ENCODE results near the gene SLA2.

SLA2 gene

GRCh38 chr20:36578356-36579041, 67.5 kb downstream of the SLA2 start:
- TF ChIP-seq SIN3A (IDR thresholded peaks at IDR 0.05; ENCODE audit: borderline replicate concordance, insufficient read depth, low read length) (no peak), FOXP2 (optimal IDR thresholded peaks at IDR 0.05; ENCODE audit: borderline replicate concordance, extremely low read depth, extremely low read length, insufficient read depth) (no peak)

GRCh38 chr20:36576081-36576445, 69.9 kb downstream of the SLA2 start:
- TF ChIP-seq REST (IDR thresholded peaks at IDR 0.05; ENCODE audit: insufficient read depth in 1 of 2, low read depth in 2 of 2, low read length in 2 of 2) (no peak), FOXP2 (optimal IDR thresholded peaks at IDR 0.05; ENCODE audit: borderline replicate concordance, extremely low read depth, extremely low read length, insufficient read depth) (no peak), POLR2AphosphoS5 (IDR thresholded peaks at IDR 0.05; ENCODE audit: low read depth, low read length) (no peak)

GRCh38 chr20:36574366-36575135, 71.4 kb downstream of the SLA2 start:
- TF ChIP-seq TAF1 (IDR thresholded peaks at IDR 0.05; ENCODE audit: borderline replicate concordance, insufficient read depth, low read length), result peak; percentile 8; the same call in 1 of the 2 replicates
- TF ChIP-seq POLR2AphosphoS5 (IDR thresholded peaks at IDR 0.05; ENCODE audit: low read depth, low read length), result no peak
- TF ChIP-seq FOXP2 (optimal IDR thresholded peaks at IDR 0.05; ENCODE audit: borderline replicate concordance, extremely low read depth, extremely low read length, insufficient read depth), result peak; percentile 40
- no peak for TF ChIP-seq REST (IDR thresholded peaks at IDR 0.05; ENCODE audit: insufficient read depth in 1 of 2, low read depth in 2 of 2, low read length in 2 of 2)
- peak; percentile 71; the same call in 1 of the 2 replicates for TF ChIP-seq SIN3A (IDR thresholded peaks at IDR 0.05; ENCODE audit: borderline replicate concordance, insufficient read depth, low read length)

GRCh38 chr20:36573798-36574365, 72.1 kb downstream of the SLA2 start:
- TF ChIP-seq REST (IDR thresholded peaks at IDR 0.05; ENCODE audit: insufficient read depth in 1 of 2, low read depth in 2 of 2, low read length in 2 of 2) (no peak), SIN3A (IDR thresholded peaks at IDR 0.05; ENCODE audit: borderline replicate concordance, insufficient read depth, low read length) (no peak), POLR2AphosphoS5 (IDR thresholded peaks at IDR 0.05; ENCODE audit: low read depth, low read length) (no peak), TAF1 (IDR thresholded peaks at IDR 0.05; ENCODE audit: borderline replicate concordance, insufficient read depth, low read length) (no peak), FOXP2 (optimal IDR thresholded peaks at IDR 0.05; ENCODE audit: borderline replicate concordance, extremely low read depth, extremely low read length, insufficient read depth) (no peak)

GRCh38 chr20:36573103-36573797, 72.7 kb downstream of the SLA2 start, which contains the start of gene TGIF2:
TSS of gene TGIF2 (plus strand) at chr20:36573597. CDS start at chr20:36578775, 5,178 bp downstream.
- TF ChIP-seq FOXP2 (optimal IDR thresholded peaks at IDR 0.05; ENCODE audit: borderline replicate concordance, extremely low read depth, extremely low read length, insufficient read depth), result peak; percentile 71
- no peak for TF ChIP-seq REST (IDR thresholded peaks at IDR 0.05; ENCODE audit: insufficient read depth in 1 of 2, low read depth in 2 of 2, low read length in 2 of 2)

Data from PFSK-1 (cell line).